Lung (tissue), 12 donors: Measurements from ENCODE around the gene SPAG17. TPM values are rescaled to one million over a fixed set of nuclear protein-coding genes. Genes with fewer than 3 reads are reported as not detected.

Experiments used
- ATAC-seq: fragments of 200-7000 bp; cut with Tn5 transposase; one replicate; pipeline ENCODE4 v1.9.1; 2020; ENCODE audit warnings: moderate number of reproducible peaks; ENCODE audit not compliant: insufficient read depth, low FRiP score
- DNase-seq, 3 donors: peaks; one replicate each; pipeline ENCODE4 v3.0.0-alpha.2; 2013 to 2017
- H3K27ac ChIP-seq, 2 donors: one replicate each; pipeline ENCODE4 v1.5.1; 2013; ENCODE audit warnings: mild to moderate bottlenecking in 2 of 2, moderate library complexity in 2 of 2, control low read depth in 1 of 2, inconsistent platforms in 1 of 2, low read depth in 1 of 2, low read length in 1 of 2
- H3K27me3 ChIP-seq, 3 donors: one replicate each; pipeline ENCODE4 v1.5.1; 2013; ENCODE audit warnings: low read length in 2 of 3; ENCODE audit not compliant: control insufficient read depth in 3 of 3, insufficient read depth in 3 of 3
- H3K36me3 ChIP-seq, 4 donors: one replicate each; pipeline ENCODE4 v1.5.1; 2013; ENCODE audit warnings: low read length in 4 of 4, mild to moderate bottlenecking in 1 of 4, moderate library complexity in 1 of 4; ENCODE audit not compliant: control insufficient read depth in 4 of 4, insufficient read depth in 4 of 4
- H3K4me1 ChIP-seq, 5 donors: one replicate each; pipeline ENCODE4 v1.5.1; 2013; ENCODE audit warnings: low read length in 5 of 5, mild to moderate bottlenecking in 2 of 5, moderate library complexity in 1 of 5; ENCODE audit not compliant: control insufficient read depth in 5 of 5, insufficient read depth in 5 of 5
- H3K4me3 ChIP-seq: one replicate; pipeline ENCODE4 v1.5.1; 2013; ENCODE audit warnings: mild to moderate bottlenecking, control low read depth, moderate library complexity
- H3K9ac ChIP-seq, 2 donors: one replicate each; pipeline ENCODE4 v1.5.1; 2013; ENCODE audit warnings: low read length in 2 of 2, control low read depth in 1 of 2; ENCODE audit not compliant: insufficient read depth in 1 of 2
- H3K9me3 ChIP-seq, 4 donors: one replicate each; pipeline ENCODE4 v1.5.1; 2013; ENCODE audit warnings: low read length in 3 of 4, mild to moderate bottlenecking in 1 of 4, moderate library complexity in 1 of 4; ENCODE audit not compliant: control insufficient read depth in 4 of 4, insufficient read depth in 3 of 4
- WGBS, 2 donors: extraction: QIAGEN DNeasy Blood & Tissue Kit; methylation state at CpG; one replicate each; pipeline ENCODE4 v1.1.7; 2013; 5-methylcytosine and 5-hydroxymethylcytosine counted together
- polyA plus RNA-seq, 2 donors: library from polyadenylated mRNA; stranded (reverse); fragments of 200-250 nt; gene quantifications; one replicate each; pipeline ENCODE4 v1.2.1, GENCODE V29; 2013
- total RNA-seq, 2 donors: library from RNA; depleted of rRNA in 1 of 2; stranded (reverse); fragments of >200 nt in 1 of 2; gene quantifications; one replicate each; pipeline ENCODE4 v1.2.1, GENCODE V29; 2014 to 2021
- TF ChIP-seq, protein P1 (sequence below): IDR thresholded peaks from 2 replicates; pipeline ENCODE4 v1.5.1; 2012; ENCODE audit warnings: mild to moderate bottlenecking; ENCODE audit errors: control extremely low read depth, extremely low read depth
- donor health status: control.
- donor health status: control.
- donor health status: Bipolar disorder and iron deficiency.
- donor health status: healthy.
- donor health status: DM: yes; HTN: yes; CAD: no.

Gene SPAG17
- total and polyA plus RNA-seq, 4 donors = 3.3 to 40.0 (median 12.4) TPM

DNA sequence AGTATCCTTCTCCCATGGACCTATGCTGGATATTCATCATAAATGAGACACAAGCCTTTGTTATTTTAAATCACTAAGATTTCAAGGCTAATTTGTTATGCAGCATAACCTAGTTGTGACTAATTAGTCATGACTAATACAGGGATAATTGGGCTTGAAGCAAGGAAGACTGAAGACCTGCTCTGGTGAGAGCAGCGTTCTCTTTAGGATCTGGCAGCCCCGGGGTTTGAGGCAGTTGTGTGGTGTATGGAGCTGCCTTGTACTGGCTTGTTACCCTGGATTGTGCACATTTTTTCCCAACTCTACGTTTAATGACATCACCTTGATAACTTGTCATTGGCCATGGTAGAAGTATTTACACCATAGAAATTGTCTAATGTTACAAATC lies 25.7 kb upstream of the SPAG17 start:
- TF ChIP-seq, protein P1, sequence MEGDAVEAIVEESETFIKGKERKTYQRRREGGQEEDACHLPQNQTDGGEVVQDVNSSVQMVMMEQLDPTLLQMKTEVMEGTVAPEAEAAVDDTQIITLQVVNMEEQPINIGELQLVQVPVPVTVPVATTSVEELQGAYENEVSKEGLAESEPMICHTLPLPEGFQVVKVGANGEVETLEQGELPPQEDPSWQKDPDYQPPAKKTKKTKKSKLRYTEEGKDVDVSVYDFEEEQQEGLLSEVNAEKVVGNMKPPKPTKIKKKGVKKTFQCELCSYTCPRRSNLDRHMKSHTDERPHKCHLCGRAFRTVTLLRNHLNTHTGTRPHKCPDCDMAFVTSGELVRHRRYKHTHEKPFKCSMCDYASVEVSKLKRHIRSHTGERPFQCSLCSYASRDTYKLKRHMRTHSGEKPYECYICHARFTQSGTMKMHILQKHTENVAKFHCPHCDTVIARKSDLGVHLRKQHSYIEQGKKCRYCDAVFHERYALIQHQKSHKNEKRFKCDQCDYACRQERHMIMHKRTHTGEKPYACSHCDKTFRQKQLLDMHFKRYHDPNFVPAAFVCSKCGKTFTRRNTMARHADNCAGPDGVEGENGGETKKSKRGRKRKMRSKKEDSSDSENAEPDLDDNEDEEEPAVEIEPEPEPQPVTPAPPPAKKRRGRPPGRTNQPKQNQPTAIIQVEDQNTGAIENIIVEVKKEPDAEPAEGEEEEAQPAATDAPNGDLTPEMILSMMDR = no peak
- ATAC-seq = no peak
- Histone ChIP-seq H3K4me3 (no peak overlapping the region), H3K36me3 (no peaks in the 10 kb centered on the region), H3K9me3 (peaks cover 0 to 2% (median 0%) of the 10 kb centered on the region in 4 donors), H3K27me3 (no peaks in the 10 kb centered on the region), H3K9ac (no peak overlapping the region), H3K27ac (no peak overlapping the region), H3K4me1 (no peaks in the 10 kb centered on the region)
- no peak for DNase-seq
- WGBS, 2 donors = 83 to 89% methylated on average over 3 of the region's 3 CpGs

DNA sequence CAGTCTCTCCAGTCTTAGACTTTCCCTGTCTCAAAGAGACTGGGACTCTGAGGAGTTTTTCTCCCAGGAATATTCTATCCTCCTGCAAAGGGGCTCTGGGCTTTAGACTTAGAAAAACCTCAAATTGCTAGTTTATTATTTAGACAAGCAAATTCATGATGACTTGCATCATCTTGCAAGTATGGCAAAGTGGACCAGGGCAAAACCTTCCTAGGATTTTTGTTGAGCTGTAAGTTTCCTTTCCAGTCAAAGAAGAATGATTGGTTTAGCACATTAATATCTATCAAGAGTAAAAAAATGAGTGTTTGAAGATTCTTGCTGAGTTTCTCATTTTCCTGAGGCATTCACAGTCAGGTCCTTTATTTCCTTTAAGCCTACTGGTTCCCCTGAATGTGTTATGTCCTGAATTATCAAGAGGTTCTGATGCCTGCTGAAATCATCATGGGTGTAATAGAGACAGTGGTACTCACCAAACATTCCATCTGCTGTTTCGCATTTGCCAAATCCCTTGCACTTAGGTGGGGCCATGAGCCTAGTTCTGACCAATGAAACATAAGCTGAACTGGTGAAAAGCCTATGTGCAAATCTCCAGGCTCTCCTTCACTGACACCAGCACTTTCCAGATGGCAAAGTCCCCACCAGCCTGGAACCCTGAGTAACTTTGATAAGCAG lies 25.2 kb upstream of the SPAG17 start:
- no peaks in the 10 kb centered on the region for H3K36me3 ChIP-seq
- H3K9me3 ChIP-seq = peaks cover 0 to 2% (median 0%) of the 10 kb centered on the region in 4 donors
- ATAC-seq (no peak), DNase-seq (no peak)
- H3K4me3 ChIP-seq = no peak overlapping the region
- H3K27me3 ChIP-seq = no peaks in the 10 kb centered on the region
- H3K27ac ChIP-seq = no peak overlapping the region
- no peaks in the 10 kb centered on the region for H3K4me1 ChIP-seq
- H3K9ac ChIP-seq = no peak overlapping the region
- TF ChIP-seq, protein P1 = no peak
- 97 to 98% methylated on average over 1 of the region's 1 CpG for WGBS, 2 donors

DNA sequence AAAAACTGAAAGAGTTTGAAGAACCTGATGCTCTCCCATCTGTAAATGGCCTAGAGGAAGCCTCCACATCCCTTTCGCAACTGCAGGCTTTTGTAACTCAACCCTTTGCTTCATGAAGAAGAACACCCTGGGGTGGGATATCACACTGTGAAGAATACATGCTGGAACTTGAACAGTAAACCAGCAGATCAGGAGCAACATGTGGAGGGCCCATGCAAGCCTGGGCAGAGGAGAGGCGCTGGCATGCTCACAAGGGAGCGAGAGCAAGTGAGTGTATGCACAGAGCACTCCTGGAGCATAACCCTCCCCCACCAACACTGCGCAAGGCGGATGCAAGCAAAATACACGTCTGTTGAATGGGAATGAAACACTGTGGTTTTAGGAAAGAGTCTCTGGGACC lies 24.6 kb upstream of the SPAG17 start:
- 81 to 85% methylated on average over 6 of the region's 6 CpGs for WGBS, 2 donors
- no peak overlapping the region for H3K9ac ChIP-seq
- no peak for ATAC-seq

More for the DNA sequence above, 24.6 kb upstream of the SPAG17 start:
- Histone ChIP-seq H3K27me3 (no peaks in the 10 kb centered on the region), H3K4me3 (no peak overlapping the region), H3K4me1 (no peaks in the 10 kb centered on the region), H3K27ac (no peak overlapping the region), H3K36me3 (no peaks in the 10 kb centered on the region), H3K9me3 (peaks cover 0 to 2% (median 0%) of the 10 kb centered on the region in 4 donors)
- no peak for DNase-seq
- TF ChIP-seq, protein P1 = no peak
